Gastrocnemius medialis (tissue), 4 donors: ENCODE results near the gene PRDM2. TPM values are rescaled to one million over a fixed set of nuclear protein-coding genes. Genes with fewer than 3 reads are reported as not detected.

ENCODE experiments used
- ATAC-seq, 2 donors: fragments of 150-250 bp; one replicate each; pipeline ENCODE4 v1.9.1; 2016
- DNase-seq, 2 donors: peaks; one replicate each; pipeline ENCODE4 v3.0.0-alpha.2; 2019
- H3K27ac ChIP-seq, 4 donors: fragments of 200-600 bp; sonication (generic); 1 replicate in 1 of 4; 2 replicates in 3 of 4; pipeline ENCODE4 v1.5.1; 2016 to 2018; ENCODE audit warnings: mild to moderate bottlenecking in 2 of 4, moderate library complexity in 1 of 4
- H3K27me3 ChIP-seq, 3 donors: fragments of 200-600 bp; sonication (generic) in 2 of 3; 1 replicate in 1 of 3; 2 replicates in 2 of 3; pipeline versions ENCODE4 v1.5.1 to v1.6.0; 2016 to 2019; ENCODE audit warnings: mild to moderate bottlenecking in 1 of 3, moderate library complexity in 1 of 3
- H3K36me3 ChIP-seq, 2 donors: fragments of 200-600 bp; sonication (generic) in 1 of 2; one replicate each; pipeline ENCODE4 v1.5.1; 2017 to 2018
- H3K4me1 ChIP-seq, 2 donors: fragments of 200-600 bp; sonication (generic) in 1 of 2; one replicate each; pipeline ENCODE4 v1.5.1; 2016 to 2017; ENCODE audit warnings: mild to moderate bottlenecking in 2 of 2
- H3K4me3 ChIP-seq, 4 donors: fragments of 200-600 bp; sonication (generic) in 3 of 4; 1 replicate in 1 of 4; 2 replicates in 3 of 4; pipeline ENCODE4 v1.5.1; 2016 to 2019; ENCODE audit warnings: mild to moderate bottlenecking in 2 of 4
- H3K9me3 ChIP-seq, 3 donors: fragments of 200-600 bp; sonication (generic) in 2 of 3; 1 replicate in 1 of 3; 2 replicates in 2 of 3; pipeline ENCODE4 v1.5.1; 2016 to 2019
- CTCF ChIP-seq, 5 experiments: fragments of 450-650 bp in 3 of 5; fragments of 200-600 bp in 2 of 5; sonication (generic) in 2 of 5; IDR thresholded peaks in 4 of 5; conservative IDR thresholded peaks in 1 of 5; 1 replicate in 4 of 5; 2 replicates in 1 of 5; pipeline ENCODE4 v1.5.1; 2016 to 2019; ENCODE audit warnings: antibody characterized with exemption in 5 of 5, mild to moderate bottlenecking in 3 of 5, moderate library complexity in 3 of 5
- POLR2A ChIP-seq, 2 donors: fragments of 450-650 bp; IDR thresholded peaks; one replicate each; pipeline ENCODE4 v1.6.1; 2017; ENCODE audit warnings: antibody characterized with exemption in 2 of 2, mild to moderate bottlenecking in 2 of 2, moderate library complexity in 2 of 2
- in situ Hi-C, 4 donors: fragments of 200-750 bp; cut with MboI; loops; one replicate each; pipeline versions ENCODE4 v1.15.0 to v1.8.0; 2017; ENCODE audit warnings: low sequenced_read_pairs in 4 of 4
- intact Hi-C: fragments of 100-400 bp; cut with DNase I; formaldehyde crosslinking; loops from one replicate; pipeline ENCODE4 v1.15.1; 2023; ENCODE audit warnings: low total_unique reads
- total RNA-seq, 4 donors: library from RNA; depleted of rRNA; stranded (reverse); fragments of >200 nt; gene quantifications; one replicate each; pipeline versions ENCODE4 v1.1.0 to v1.2.3, GENCODE V29; 2016

Gene PRDM2
- total RNA-seq, 4 donors from 2014 or later = 24.1 to 38.3 (median 35.6) TPM

- no peaks in the 10 kb centered on the region for H3K4me1 ChIP-seq
- no peak overlapping the region for H3K4me3 ChIP-seq
- DNase-seq (no peak), ATAC-seq (no peak)
- no peaks in the 10 kb centered on the region for H3K9me3 ChIP-seq
- intact Hi-C loops = no loop called here
- no peaks in the 10 kb centered on the region for H3K27me3 ChIP-seq
- in situ Hi-C loops = loop anchor here in 2 of 4 donors (10.0 kb wide), 2 partner anchors 131 to 159 kb away; no protein-coding TSS in a partner anchor
- peaks cover 0 to 20% of the 10 kb centered on the region in 2 donors for H3K36me3 ChIP-seq
- no peak overlapping the region for H3K27ac ChIP-seq
- no peak for TF ChIP-seq POLR2A (IDR thresholded peaks at IDR 0.05)
- TF ChIP-seq CTCF (IDR thresholded peaks at IDR 0.05 in 4 of 5, conservative IDR thresholded peaks at IDR 0.05 in 1 of 5) = no peak
Measured at GRCh38 chr1:13823126-13823880, 123.3 kb downstream of the PRDM2 start.

- intact Hi-C loops (no loop called here), in situ Hi-C loops (loop anchor here in 2 of 4 donors (10.0 kb wide), 2 partner anchors 131 to 159 kb away; no protein-coding TSS in a partner anchor)
- no peak for DNase-seq
- Histone ChIP-seq H3K27ac (no peak overlapping the region), H3K27me3 (no peaks in the 10 kb centered on the region), H3K4me3 (no peak overlapping the region), H3K36me3 (peaks cover 0 to 15% of the 10 kb centered on the region in 2 donors), H3K4me1 (no peaks in the 10 kb centered on the region), H3K9me3 (no peaks in the 10 kb centered on the region)
- ATAC-seq = no peak
- TF ChIP-seq POLR2A (IDR thresholded peaks at IDR 0.05) (no peak), CTCF (IDR thresholded peaks at IDR 0.05 in 4 of 5, conservative IDR thresholded peaks at IDR 0.05 in 1 of 5) (no peak)
Measured at GRCh38 chr1:13823936-13824335, 123.9 kb downstream of the PRDM2 start.

DNA sequence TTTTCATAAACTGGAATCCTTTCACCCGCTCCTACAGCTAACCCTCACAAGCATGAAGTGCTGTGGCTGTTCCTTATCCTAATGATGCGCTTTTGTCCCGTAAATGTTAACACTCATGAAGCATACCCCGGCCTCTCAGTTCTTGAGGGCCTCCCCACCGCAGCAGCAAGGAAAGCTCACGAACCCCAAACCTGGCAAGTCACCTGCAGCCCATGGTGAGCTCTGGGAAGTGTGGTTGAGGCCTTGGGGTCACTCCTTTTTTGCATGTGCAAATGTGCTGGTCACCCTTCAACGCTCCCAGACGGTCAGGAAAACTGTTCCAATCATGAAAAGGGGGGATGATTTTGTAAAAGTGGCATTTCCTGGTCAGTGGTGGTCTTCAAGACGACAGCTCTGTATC, 124.6 kb downstream of the PRDM2 start:
- Histone ChIP-seq H3K36me3 (peaks cover 0 to 8% of the 10 kb centered on the region in 2 donors), H3K27me3 (no peaks in the 10 kb centered on the region), H3K9me3 (no peaks in the 10 kb centered on the region), H3K4me1 (no peaks in the 10 kb centered on the region), H3K27ac (no peak overlapping the region), H3K4me3 (no peak overlapping the region)
- in situ Hi-C loops (loop anchor here in 3 of 4 donors (10.0 to 25.0 kb wide), 3 partner anchors 130 to 160 kb away; no protein-coding TSS in a partner anchor), intact Hi-C loops (loop anchor here (5.0 kb wide), 1 partner anchor 157 kb away; no protein-coding TSS in a partner anchor)
- ATAC-seq (no peak), DNase-seq (no peak)
- TF ChIP-seq POLR2A (IDR thresholded peaks at IDR 0.05) = no peak
- no peak for TF ChIP-seq CTCF (IDR thresholded peaks at IDR 0.05 in 4 of 5, conservative IDR thresholded peaks at IDR 0.05 in 1 of 5)

DNA sequence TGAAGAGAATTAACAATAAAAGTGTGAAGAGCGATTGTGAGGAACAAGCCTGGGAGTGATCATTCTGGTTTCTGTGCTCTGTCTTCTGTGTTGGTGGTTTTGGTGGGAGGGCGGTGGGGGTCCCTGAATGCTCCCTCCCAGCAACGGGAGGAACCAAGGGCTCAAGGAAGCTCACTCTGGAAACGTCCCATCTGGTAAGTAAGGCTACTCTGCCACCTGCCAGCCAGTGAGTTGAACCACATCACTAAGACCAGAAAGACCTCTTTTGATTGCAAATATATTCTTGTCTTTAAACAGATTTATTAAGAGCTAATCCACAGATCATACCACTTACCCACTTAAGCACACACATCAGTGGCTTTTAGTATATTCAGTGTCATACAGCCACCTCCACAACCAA, 125.0 kb downstream of the PRDM2 start:
- peak in 1 of 5 experiments; percentile 20 for TF ChIP-seq CTCF (IDR thresholded peaks at IDR 0.05 in 4 of 5, conservative IDR thresholded peaks at IDR 0.05 in 1 of 5)
- no peak for TF ChIP-seq POLR2A (IDR thresholded peaks at IDR 0.05)
- in situ Hi-C loops (loop anchor here in 3 of 4 donors (10.0 to 25.0 kb wide), 3 partner anchors 130 to 160 kb away; no protein-coding TSS in a partner anchor), intact Hi-C loops (loop anchor here (5.0 kb wide), 1 partner anchor 158 kb away; no protein-coding TSS in a partner anchor)
- DNase-seq (no peak), ATAC-seq (no peak)
- Histone ChIP-seq H3K27ac (no peak overlapping the region), H3K36me3 (peaks cover 0 to 7% of the 10 kb centered on the region in 2 donors), H3K4me3 (no peak overlapping the region), H3K9me3 (no peaks in the 10 kb centered on the region), H3K4me1 (no peaks in the 10 kb centered on the region), H3K27me3 (no peaks in the 10 kb centered on the region)
